Osteoblast (primary cell): ENCODE results near the gene EPB41L3. TPM values are rescaled to one million over a fixed set of nuclear protein-coding genes. Genes with fewer than 3 reads are reported as not detected.

Experiments
- DNase-seq: peaks from one replicate; pipeline ENCODE4 v3.0.0; 2011; ENCODE audit warnings: low spot score, mixed read lengths; ENCODE audit not compliant: insufficient read length; ENCODE audit errors: missing footprints
- H2AFZ ChIP-seq: 2 replicates; pipeline ENCODE4 v1.6.0; 2011; ENCODE audit warnings: mild to moderate bottlenecking, low read length
- H3K27ac ChIP-seq: 2 replicates; pipeline ENCODE4 v1.5.1; 2011; ENCODE audit warnings: mild to moderate bottlenecking, low read depth, low read length, moderate library complexity
- H3K27me3 ChIP-seq: 2 replicates; pipeline ENCODE4 v1.6.0; 2012; ENCODE audit warnings: mild to moderate bottlenecking, control low read depth, inconsistent platforms, low read length, moderate library complexity; ENCODE audit not compliant: insufficient read depth
- H3K36me3 ChIP-seq: 2 replicates; pipeline ENCODE4 v1.5.1; 2011; ENCODE audit warnings: mild to moderate bottlenecking, low read length, control low read depth, moderate library complexity; ENCODE audit not compliant: insufficient read depth
- H3K4me1 ChIP-seq: 2 replicates; pipeline ENCODE4 v1.5.1; 2011; ENCODE audit warnings: mild to moderate bottlenecking, low read length, control low read depth, moderate library complexity; ENCODE audit not compliant: insufficient read depth
- H3K4me2 ChIP-seq: 2 replicates; pipeline ENCODE4 v1.6.0; 2011; ENCODE audit warnings: mild to moderate bottlenecking, low read length; ENCODE audit not compliant: insufficient read depth
- H3K4me3 ChIP-seq: fragments of 200-600 bp; sonication (generic); 3 replicates; pipeline ENCODE4 v1.5.1; 2012; ENCODE audit warnings: mild to moderate bottlenecking, low read length, inconsistent platforms; ENCODE audit not compliant: insufficient read depth
- H3K79me2 ChIP-seq: 2 replicates; pipeline ENCODE4 v1.6.0; 2012; ENCODE audit warnings: mild to moderate bottlenecking, low read length, control low read depth, inconsistent platforms; ENCODE audit not compliant: insufficient read depth
- H3K9me3 ChIP-seq: 2 replicates; pipeline ENCODE4 v1.5.1; 2011; ENCODE audit warnings: low read depth, low read length, control low read depth
- H4K20me1 ChIP-seq: 2 replicates; pipeline ENCODE4 v1.6.0; 2012; ENCODE audit warnings: mild to moderate bottlenecking, low read length, control low read depth; ENCODE audit not compliant: insufficient read depth
- CTCF ChIP-seq: IDR thresholded peaks from 2 replicates; pipeline ENCODE4 v1.5.1; 2011; ENCODE audit warnings: mild to moderate bottlenecking, low read depth, low read length, moderate library complexity; ENCODE audit errors: extremely low read depth
- total RNA-seq: library from RNA; depleted of rRNA; stranded (reverse); fragments of >200 nt; gene quantifications from 2 replicates; pipeline ENCODE4 v1.2.3, GENCODE V29; 2012

The EPB41L3 gene
- total RNA-seq, 1 donor = 0.72 TPM

- TF ChIP-seq CTCF = no peak
- no peaks in the 10 kb centered on the region for H3K4me1 ChIP-seq
- H3K9me3 ChIP-seq = no peaks in the 10 kb centered on the region
- H3K36me3 ChIP-seq = no peaks in the 10 kb centered on the region
- no peaks in the 10 kb centered on the region for H3K27me3 ChIP-seq
- H3K4me2 ChIP-seq = no peak overlapping the region
- H4K20me1 ChIP-seq = no peaks in the 10 kb centered on the region
- no peak for DNase-seq
- no peak overlapping the region for H3K27ac ChIP-seq
- no peak overlapping the region for H2AFZ ChIP-seq
- H3K4me3 ChIP-seq = no peak overlapping the region
- no peaks in the 10 kb centered on the region for H3K79me2 ChIP-seq
Measured at GRCh38 chr18:5463831-5464230, 80.0 kb downstream of the EPB41L3 start.

GRCh38 chr18:5463390-5463789 is 80.4 kb downstream of the EPB41L3 start:
- Histone ChIP-seq H3K9me3 (no peaks in the 10 kb centered on the region), H3K79me2 (no peaks in the 10 kb centered on the region), H3K36me3 (no peaks in the 10 kb centered on the region), H3K4me1 (no peaks in the 10 kb centered on the region), H2AFZ (no peak overlapping the region), H3K27me3 (no peaks in the 10 kb centered on the region), H3K27ac (no peak overlapping the region), H3K4me2 (no peak overlapping the region), H4K20me1 (no peaks in the 10 kb centered on the region), H3K4me3 (no peak overlapping the region)
- no peak for TF ChIP-seq CTCF
- no peak for DNase-seq

GRCh38 chr18:5462227-5462626 is 81.6 kb downstream of the EPB41L3 start:
- Histone ChIP-seq H3K4me2 (no peak overlapping the region), H3K27ac (no peak overlapping the region), H3K4me1 (no peaks in the 10 kb centered on the region), H3K4me3 (no peak overlapping the region), H3K9me3 (no peaks in the 10 kb centered on the region), H3K27me3 (no peaks in the 10 kb centered on the region), H3K36me3 (no peaks in the 10 kb centered on the region), H4K20me1 (no peaks in the 10 kb centered on the region), H2AFZ (no peak overlapping the region), H3K79me2 (no peaks in the 10 kb centered on the region)
- no peak for TF ChIP-seq CTCF
- DNase-seq = no peak

GRCh38 chr18:5461041-5461440 is 82.8 kb downstream of the EPB41L3 start:
- H2AFZ ChIP-seq = no peak overlapping the region
- DNase-seq = no peak
- no peak overlapping the region for H3K27ac ChIP-seq
- H3K9me3 ChIP-seq = no peaks in the 10 kb centered on the region
- TF ChIP-seq CTCF = no peak
- H3K4me2 ChIP-seq = no peak overlapping the region
- H4K20me1 ChIP-seq = no peaks in the 10 kb centered on the region
- no peaks in the 10 kb centered on the region for H3K27me3 ChIP-seq
- H3K79me2 ChIP-seq = no peaks in the 10 kb centered on the region
- H3K36me3 ChIP-seq = no peaks in the 10 kb centered on the region
- H3K4me1 ChIP-seq = no peaks in the 10 kb centered on the region
- H3K4me3 ChIP-seq = no peak overlapping the region
